Sigmoid colon (tissue), 4 donors: ENCODE measurements around the gene LYSMD2.

Experiments
- CTCF ChIP-seq, 4 experiments: fragments of 450-650 bp in 3 of 4; fragments of 200-600 bp in 1 of 4; IDR thresholded peaks; one replicate each; pipeline ENCODE4 v1.5.1; 2016 to 2019; ENCODE audit warnings: antibody characterized with exemption in 4 of 4, mild to moderate bottlenecking in 3 of 4, moderate library complexity in 2 of 4
- EP300 ChIP-seq, 4 donors: sonication (generic); formaldehyde crosslinking; IDR thresholded peaks; one replicate each; pipeline ENCODE4 v1.6.1; 2017; ENCODE audit warnings: antibody characterized with exemption in 4 of 4
- POLR2A ChIP-seq, 2 donors: fragments of 450-650 bp; IDR thresholded peaks; one replicate each; pipeline ENCODE4 v1.6.1; 2016; ENCODE audit warnings: antibody characterized with exemption in 2 of 2, mild to moderate bottlenecking in 2 of 2, moderate library complexity in 2 of 2
- POLR2AphosphoS5 ChIP-seq, 4 donors: sonication (generic); formaldehyde crosslinking; IDR thresholded peaks; one replicate each; pipeline ENCODE4 v1.6.1; 2017; ENCODE audit warnings: antibody characterized with exemption in 4 of 4

GRCh38 chr15:51768018-51768417 is 30.6 kb upstream of the LYSMD2 start:
- no peak for TF ChIP-seq CTCF (IDR thresholded peaks at IDR 0.05)
- TF ChIP-seq POLR2A (IDR thresholded peaks at IDR 0.05), result no peak
- no peak for TF ChIP-seq EP300 (IDR thresholded peaks at IDR 0.05)
- TF ChIP-seq POLR2AphosphoS5 (IDR thresholded peaks at IDR 0.05), result no peak
